ENCODE measurements around the gene BRS3.

Gene BRS3

GRCh38 chrX:136493011-136493410 is 5.3 kb downstream of the BRS3 start:
- in situ Hi-C loops (cut with MboI; ENCODE audit: low sequenced_read_pairs), result no loop called here

- in situ Hi-C loops (cut with MboI; ENCODE audit: low sequenced_read_pairs), result no loop called here
Observed at GRCh38 chrX:136495043-136495442, 7.3 kb downstream of the BRS3 start.

DNA sequence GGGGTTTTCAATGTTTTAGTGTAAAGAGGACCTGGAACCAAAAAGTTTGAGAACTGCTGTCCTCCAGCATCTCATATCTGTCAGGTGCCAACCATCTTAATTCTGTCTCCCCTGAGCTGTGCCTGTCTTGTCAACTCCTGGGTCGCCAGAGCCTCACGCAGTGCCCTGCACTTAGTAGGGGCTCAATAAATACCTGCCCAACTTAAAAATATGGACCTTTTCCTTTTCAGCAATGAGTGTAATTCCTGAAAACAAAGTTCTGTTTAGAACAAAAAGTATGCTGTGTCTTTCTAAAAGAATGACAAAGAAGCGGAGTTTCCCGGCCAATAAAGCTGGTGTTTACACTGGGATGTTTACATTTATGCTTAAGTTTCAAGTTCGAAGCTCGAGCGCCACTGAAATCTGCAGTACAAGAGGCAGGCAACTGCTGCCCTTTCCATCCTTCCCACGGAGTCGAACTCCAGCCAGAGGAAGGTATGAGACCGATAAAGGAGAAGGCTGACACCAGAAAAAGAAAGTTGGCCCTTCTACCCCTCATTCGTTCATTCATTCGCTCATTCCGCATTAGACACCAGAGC is 8.5 kb downstream of the BRS3 start:
- in situ Hi-C loops (cut with MboI; ENCODE audit: low sequenced_read_pairs), result no loop called here

GRCh38 chrX:136496764-136497555 is 9.2 kb downstream of the BRS3 start:
- in situ Hi-C loops (cut with MboI; ENCODE audit: low sequenced_read_pairs), result no loop called here

- in situ Hi-C loops (cut with MboI; ENCODE audit: low sequenced_read_pairs), result no loop called here
Observed at GRCh38 chrX:136497556-136498052, 9.9 kb downstream of the BRS3 start, which contains the start of gene HTATSF1. HTATSF1 (plus strand) TSS chrX:136497592; CDS start chrX:136497685, 93 bp downstream.

- in situ Hi-C loops (cut with MboI; ENCODE audit: low sequenced_read_pairs), result no loop called here
Observed at GRCh38 chrX:136519069-136519468, 31.3 kb downstream of the BRS3 start.

- in situ Hi-C loops (cut with MboI; ENCODE audit: low sequenced_read_pairs), result no loop called here
Observed at GRCh38 chrX:136523770-136524169, 36.0 kb downstream of the BRS3 start.

DNA sequence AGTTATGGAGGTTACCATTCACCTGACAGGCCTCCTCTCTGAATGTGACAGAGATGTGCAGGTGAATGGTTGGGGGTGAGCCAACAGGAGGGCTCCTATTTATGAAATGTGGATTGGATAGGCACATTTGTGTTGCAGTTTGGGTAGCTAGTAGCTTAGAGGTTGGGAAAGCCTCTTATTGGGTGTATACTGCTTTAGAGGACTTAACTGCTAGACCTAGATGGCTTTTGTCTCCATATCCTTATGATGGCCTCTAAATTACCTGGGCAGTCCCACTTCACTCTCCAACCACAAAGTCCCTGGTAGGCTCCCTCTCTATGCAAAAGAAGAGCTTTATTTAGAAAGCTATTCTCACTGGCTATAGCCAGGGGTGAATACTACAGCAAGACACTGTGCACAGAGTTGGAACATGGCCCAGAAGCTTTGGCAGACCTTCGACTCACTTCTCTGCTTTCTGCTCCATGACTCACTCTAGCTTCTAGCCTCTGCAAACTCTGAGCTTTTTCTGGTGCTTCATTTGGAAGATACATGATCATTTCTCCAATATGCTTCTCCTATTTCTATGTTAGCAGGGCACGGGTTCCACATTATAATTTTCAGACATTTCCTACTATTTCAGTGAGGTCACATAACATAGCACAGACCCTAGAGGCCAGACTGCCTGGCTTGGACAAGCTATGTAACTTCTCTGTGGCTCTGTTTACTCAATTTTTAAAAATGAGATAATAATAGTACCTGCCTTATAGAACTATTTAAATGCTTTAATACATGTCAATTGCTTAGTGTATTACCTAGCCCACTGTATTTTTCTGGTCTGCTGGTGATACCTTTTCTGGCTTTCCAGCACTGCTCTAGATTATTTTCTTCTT is 38.2 kb downstream of the BRS3 start:
- in situ Hi-C loops (cut with MboI; ENCODE audit: low sequenced_read_pairs), result no loop called here

- in situ Hi-C loops (cut with MboI; ENCODE audit: low sequenced_read_pairs), result no loop called here
Observed at GRCh38 chrX:136528645-136529315, 41.0 kb downstream of the BRS3 start.

- in situ Hi-C loops (cut with MboI; ENCODE audit: low sequenced_read_pairs), result no loop called here
Observed at GRCh38 chrX:136529795-136530194, 42.0 kb downstream of the BRS3 start.

GRCh38 chrX:136531951-136532350 is 44.2 kb downstream of the BRS3 start, which contains the start of gene VGLL1:
VGLL1 (plus strand) TSS chrX:136532215; CDS start chrX:136536021, 3,806 bp downstream.
- in situ Hi-C loops (cut with MboI; ENCODE audit: low sequenced_read_pairs), result no loop called here

DNA sequence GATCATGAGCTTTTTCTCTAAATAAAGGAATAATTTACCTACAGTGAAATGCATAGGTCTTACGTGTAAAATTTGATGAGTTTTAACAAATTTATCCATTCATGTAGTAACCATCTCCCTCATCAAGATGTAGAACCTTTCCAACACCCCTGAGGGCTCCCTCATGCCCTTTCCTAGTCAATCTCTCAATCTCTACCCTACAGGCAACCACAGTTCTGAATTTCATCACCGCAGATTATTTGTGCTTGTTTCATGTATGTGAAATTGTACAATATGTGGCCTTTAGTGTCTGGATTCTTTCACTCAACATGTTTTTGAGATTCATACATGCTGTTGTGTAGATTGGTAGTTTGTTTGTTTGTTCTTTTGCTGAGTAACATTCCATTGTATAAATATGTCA is 46.4 kb downstream of the BRS3 start:
- in situ Hi-C loops (cut with MboI; ENCODE audit: low sequenced_read_pairs), result no loop called here

DNA sequence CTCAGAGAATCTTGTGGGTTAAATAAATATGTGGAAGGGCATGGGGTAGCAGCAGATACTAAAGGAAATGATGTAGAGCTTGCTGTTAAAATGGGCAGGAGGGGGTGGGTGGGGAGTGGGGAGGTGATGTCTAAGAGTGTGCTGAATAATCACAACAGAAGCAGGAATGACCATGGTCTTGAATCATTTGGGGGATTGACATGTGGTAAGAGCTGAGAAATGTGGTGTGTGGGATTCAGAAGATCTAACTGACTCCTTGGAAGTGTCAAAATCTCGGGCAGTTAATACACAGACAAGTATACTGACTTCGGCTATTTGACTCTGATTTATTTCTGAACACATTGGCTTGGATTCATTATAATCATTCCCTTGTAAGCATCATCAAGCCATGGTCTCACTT is 51.1 kb downstream of the BRS3 start:
- in situ Hi-C loops (cut with MboI; ENCODE audit: low sequenced_read_pairs), result no loop called here

DNA sequence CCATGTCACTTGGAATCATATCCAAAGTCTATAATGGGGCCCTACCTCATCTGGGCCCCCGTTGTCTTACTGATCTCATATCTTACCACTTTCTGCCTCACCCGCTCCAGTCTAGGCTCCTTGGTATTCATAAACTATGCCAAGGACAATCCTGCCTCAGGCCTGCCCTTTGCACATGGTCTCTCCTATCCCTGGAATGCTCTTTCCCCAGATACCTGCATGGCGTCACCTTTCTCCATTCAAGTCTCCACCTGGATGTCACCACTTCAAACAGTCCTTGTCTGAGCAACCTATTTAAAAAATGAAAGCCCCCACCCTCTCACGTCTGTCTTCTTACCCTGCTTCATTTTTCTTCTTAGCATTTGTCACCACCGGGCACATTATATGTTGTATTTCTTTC is 52.5 kb downstream of the BRS3 start:
- in situ Hi-C loops (cut with MboI; ENCODE audit: low sequenced_read_pairs), result no loop called here

DNA sequence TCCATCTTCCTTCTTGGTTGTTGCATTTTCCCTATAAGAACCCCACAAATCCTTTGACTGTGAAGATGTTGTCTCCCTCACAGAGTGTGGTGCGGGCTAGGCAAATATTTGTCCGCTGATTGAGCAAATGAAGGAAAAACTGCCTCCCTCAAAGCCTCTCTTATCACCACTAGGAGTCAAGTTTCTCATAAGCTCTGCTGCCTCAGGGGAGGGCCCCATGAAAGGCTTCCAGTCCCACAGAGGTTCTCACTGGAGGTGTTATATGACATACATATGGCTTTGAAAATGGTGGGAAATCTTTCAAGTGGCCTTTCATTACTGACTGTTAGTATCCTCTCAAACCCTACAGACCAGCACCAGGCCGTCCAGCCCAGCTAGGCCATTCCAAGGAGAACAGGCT is 53.5 kb downstream of the BRS3 start:
- in situ Hi-C loops (cut with MboI; ENCODE audit: low sequenced_read_pairs), result no loop called here

GRCh38 chrX:136542281-136542680 is 54.5 kb downstream of the BRS3 start:
- in situ Hi-C loops (cut with MboI; ENCODE audit: low sequenced_read_pairs), result no loop called here
